IMR-90 (cell line): ENCODE measurements around the gene DLG4.
A peak's percentile ranks its signal among the peaks of the same experiment; 100 is the strongest.

ENCODE experiments used
- ELK1 ChIP-seq: fragments of 150-350 bp; IDR thresholded peaks from 2 replicates; pipeline ENCODE4 v1.6.1; 2016; ENCODE audit warnings: low read depth, mild to moderate bottlenecking, low read length, moderate library complexity, borderline replicate concordance
- MAFK ChIP-seq: IDR thresholded peaks from 2 replicates; pipeline ENCODE4 v1.6.1; 2012; ENCODE audit warnings: low read depth, low read length, improper control_type of control experiment
- POLR2A ChIP-seq: IDR thresholded peaks from 2 replicates; pipeline ENCODE4 v1.6.1; 2012; ENCODE audit warnings: mild to moderate bottlenecking, low read depth, low read length
- TF ChIP-seq, protein P1 (sequence below): conservative IDR thresholded peaks from 2 replicates; pipeline ENCODE4 v1.5.1; 2012; ENCODE audit warnings: mild to moderate bottlenecking, low read depth, low read length, improper control_type of control experiment

DNA sequence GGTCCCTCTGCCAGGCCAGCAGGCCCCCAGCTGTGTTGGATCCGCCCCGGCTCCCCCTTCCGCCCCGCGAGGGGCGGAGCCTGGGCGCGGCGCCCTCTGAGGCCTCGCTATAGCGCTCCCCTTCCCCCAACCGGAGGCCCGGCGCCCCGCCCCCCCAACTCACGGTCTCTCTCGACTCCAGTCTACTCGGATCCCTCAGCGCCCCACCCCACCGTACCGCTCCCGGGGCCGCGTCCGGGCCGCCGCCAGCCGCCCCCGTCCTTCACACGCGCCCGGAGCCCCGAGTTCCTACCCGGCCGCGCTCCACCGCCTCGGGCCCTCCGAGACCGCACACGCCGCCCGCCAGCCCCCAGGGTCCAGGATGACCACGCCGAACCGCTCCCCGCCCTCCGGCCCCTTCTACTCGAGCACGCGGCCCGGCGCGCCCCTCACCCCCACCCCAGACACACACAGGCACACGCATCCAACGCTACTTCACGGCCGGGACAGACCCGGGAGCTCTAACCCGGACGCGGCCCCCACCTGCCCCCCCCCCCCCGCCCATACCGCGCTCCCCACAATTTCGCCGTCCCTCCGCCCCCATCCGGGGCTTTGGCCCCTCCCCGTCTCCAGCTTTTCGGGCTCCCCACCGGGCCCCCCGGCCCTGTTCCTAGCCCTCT lies 18.3 kb upstream of the DLG4 start:
- TF ChIP-seq, protein P1, sequence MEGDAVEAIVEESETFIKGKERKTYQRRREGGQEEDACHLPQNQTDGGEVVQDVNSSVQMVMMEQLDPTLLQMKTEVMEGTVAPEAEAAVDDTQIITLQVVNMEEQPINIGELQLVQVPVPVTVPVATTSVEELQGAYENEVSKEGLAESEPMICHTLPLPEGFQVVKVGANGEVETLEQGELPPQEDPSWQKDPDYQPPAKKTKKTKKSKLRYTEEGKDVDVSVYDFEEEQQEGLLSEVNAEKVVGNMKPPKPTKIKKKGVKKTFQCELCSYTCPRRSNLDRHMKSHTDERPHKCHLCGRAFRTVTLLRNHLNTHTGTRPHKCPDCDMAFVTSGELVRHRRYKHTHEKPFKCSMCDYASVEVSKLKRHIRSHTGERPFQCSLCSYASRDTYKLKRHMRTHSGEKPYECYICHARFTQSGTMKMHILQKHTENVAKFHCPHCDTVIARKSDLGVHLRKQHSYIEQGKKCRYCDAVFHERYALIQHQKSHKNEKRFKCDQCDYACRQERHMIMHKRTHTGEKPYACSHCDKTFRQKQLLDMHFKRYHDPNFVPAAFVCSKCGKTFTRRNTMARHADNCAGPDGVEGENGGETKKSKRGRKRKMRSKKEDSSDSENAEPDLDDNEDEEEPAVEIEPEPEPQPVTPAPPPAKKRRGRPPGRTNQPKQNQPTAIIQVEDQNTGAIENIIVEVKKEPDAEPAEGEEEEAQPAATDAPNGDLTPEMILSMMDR, result no peak
- TF ChIP-seq ELK1 (no peak), MAFK (no peak), POLR2A (peak; percentile 23; the same call in 1 of the 2 replicates)
